Measurements from ENCODE around the gene HPCAL1. TPM values are rescaled to one million over a fixed set of nuclear protein-coding genes. Genes with fewer than 3 reads are reported as not detected.

The HPCAL1 gene
- total RNA-seq, 2 donors from 2014 or later = 44.2 TPM

GRCh38 chr2:10406491-10407188 is 103.9 kb downstream of the HPCAL1 start:
- no peak for ATAC-seq
- Mint-ChIP-seq H3K27ac (peak overlapping the region; percentile 90), H3K4me3 (peak overlapping the region; percentile 55), H3K27me3 (no peaks in the 10 kb centered on the region), H3K36me3 (ENCODE audit: low read depth) (peaks cover 2% of the 10 kb centered on the region), H3K4me1 (peaks cover 32% of the 10 kb centered on the region)
- no peaks in the 10 kb centered on the region for H3K9me3 ChIP-seq (ENCODE audit: control insufficient read depth, low read length, poor library complexity, severe bottlenecking)
- DNase-seq = no peak

DNA sequence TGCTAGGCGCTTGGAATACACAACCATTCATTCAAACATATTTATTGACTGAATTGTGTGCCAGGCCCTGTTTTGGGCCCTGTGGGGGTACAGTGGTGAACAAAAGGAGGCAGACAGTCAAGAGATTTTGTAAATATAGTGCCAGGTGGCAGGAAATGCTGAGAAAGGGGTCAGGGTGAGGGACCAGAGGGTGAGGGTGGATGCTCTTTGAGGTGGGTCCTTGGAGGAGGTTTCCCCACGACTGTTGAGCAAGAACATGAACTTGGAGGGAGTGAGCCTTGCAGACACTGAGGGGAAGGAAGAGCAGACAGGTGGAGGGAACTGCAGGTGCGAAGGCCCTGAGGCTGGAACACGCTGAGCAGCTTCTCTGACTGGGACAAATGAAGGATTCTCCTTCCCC is 104.7 kb downstream of the HPCAL1 start:
- peaks cover 2% of the 10 kb centered on the region for H3K36me3 Mint-ChIP-seq (ENCODE audit: low read depth)
- no peaks in the 10 kb centered on the region for H3K9me3 ChIP-seq (ENCODE audit: control insufficient read depth, low read length, poor library complexity, severe bottlenecking)
- H3K4me1 Mint-ChIP-seq = peaks cover 32% of the 10 kb centered on the region
- peak overlapping the region; percentile 90 for H3K27ac Mint-ChIP-seq
- no peak for DNase-seq
- ATAC-seq = no peak
- H3K4me3 Mint-ChIP-seq = peak overlapping the region; percentile 87
- H3K27me3 Mint-ChIP-seq = no peaks in the 10 kb centered on the region

GRCh38 chr2:10407841-10408648 is 105.3 kb downstream of the HPCAL1 start:
- DNase-seq (peak in 1 of 3 donors; percentile 19), ATAC-seq (peak; percentile 71)
- peaks cover 32% of the 10 kb centered on the region for H3K4me1 Mint-ChIP-seq

DNA sequence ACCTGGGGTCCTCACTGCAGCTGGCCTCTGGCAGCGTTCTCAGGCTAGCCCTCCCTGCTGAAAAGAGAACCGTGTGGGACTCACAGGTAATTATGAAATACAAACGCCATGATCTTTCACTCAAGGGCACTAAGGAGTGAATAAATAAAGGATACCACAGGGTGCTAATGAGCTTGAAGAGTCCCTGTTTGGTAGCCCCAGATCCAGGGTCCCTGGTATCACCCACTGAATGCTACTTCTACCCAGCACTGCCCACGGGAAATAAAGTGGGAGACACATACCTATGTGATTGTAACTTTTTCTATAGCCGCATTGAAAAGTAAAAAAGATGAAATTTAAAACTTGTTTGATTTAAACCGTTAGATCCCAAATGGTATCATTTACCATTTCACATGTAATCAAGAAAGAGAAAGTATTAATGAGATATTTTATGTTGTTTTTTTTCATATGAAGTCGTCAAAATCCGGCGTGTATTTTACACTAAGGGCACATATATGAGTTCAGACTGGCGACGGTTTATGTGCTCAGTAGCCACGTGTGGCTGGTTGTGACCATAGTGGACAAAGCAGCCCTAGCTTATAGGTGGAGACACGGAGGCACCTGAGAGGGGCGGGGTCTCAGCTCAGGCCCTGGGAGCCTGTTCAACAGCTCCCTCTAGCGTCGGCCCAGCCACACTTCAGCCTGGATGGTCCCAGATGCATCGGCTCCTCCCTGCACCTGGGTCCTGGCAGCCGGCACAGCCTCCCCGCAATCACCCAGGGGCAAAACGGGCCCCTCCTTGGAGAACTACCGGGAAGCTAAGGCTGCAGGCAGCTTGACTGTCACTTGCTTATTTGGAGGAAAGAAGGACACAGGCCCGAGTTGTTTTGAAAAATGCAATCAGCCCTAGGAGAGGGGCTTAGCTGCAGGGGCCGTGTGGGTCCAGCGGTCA is 106.2 kb downstream of the HPCAL1 start:
- Mint-ChIP-seq H3K4me3 (peak overlapping the region; percentile 87), H3K27ac (peak overlapping the region; percentile 90), H3K36me3 (ENCODE audit: low read depth) (peaks cover under 1% of the 10 kb centered on the region), H3K4me1 (peaks cover 30% of the 10 kb centered on the region), H3K27me3 (no peaks in the 10 kb centered on the region)
- H3K9me3 ChIP-seq (ENCODE audit: control insufficient read depth, low read length, poor library complexity, severe bottlenecking) = no peaks in the 10 kb centered on the region
- peak; percentile 88 for ATAC-seq
- peak; percentile 71 to 77 (median 76) for DNase-seq

More at GRCh38 chr2:10407841-10408648, 105.3 kb downstream of the HPCAL1 start:
- no peaks in the 10 kb centered on the region for H3K27me3 Mint-ChIP-seq
- H3K4me3 Mint-ChIP-seq = peak overlapping the region; percentile 87
- H3K9me3 ChIP-seq (ENCODE audit: control insufficient read depth, low read length, poor library complexity, severe bottlenecking) = no peaks in the 10 kb centered on the region
- peak overlapping the region; percentile 90 for H3K27ac Mint-ChIP-seq
- peaks cover 2% of the 10 kb centered on the region for H3K36me3 Mint-ChIP-seq (ENCODE audit: low read depth)

DNA sequence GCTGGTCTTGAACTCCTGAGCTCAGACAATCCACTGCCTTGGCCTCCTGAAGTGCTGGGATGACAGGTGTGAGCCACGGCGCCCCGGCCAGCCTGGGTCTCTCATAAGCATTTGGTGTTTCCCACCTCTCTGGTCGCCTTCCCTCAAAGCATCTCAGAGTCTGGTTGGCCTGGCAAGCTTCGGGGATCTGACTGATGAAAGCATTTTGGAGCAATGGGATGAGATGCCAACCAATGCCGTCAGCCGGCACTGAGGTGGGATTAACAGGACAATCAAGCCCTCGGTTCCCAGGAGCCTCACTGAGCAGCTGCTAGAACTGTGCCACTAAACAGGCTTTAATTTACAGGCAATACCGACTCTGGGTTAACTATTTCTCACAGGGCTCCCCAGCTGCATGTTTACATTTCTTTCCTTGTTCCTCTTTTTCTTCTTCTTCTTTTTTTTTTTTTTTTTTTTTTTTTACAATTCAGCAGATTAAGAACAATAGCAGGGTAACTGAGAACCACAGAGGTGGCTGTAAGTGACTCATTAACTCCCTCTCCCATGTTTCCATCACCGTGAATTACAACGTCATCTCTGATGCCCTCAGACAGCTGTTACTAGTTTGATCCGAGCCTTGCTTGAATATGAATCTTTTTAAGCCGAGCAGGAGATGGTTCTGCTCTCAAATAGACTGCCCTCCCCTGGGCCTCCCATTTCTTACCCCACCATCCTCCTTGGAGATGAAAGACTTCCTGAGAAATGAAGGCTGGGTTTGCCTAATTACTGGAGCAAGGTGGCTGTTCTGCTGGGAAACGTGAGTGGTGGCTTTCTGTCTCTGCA is 107.5 kb downstream of the HPCAL1 start:
- no peak for ATAC-seq

GRCh38 chr2:10410823-10411437 is 108.2 kb downstream of the HPCAL1 start:
- DNase-seq (no peak), ATAC-seq (no peak)
- H3K9me3 ChIP-seq (ENCODE audit: control insufficient read depth, low read length, poor library complexity, severe bottlenecking) = no peaks in the 10 kb centered on the region
- Mint-ChIP-seq H3K27me3 (no peaks in the 10 kb centered on the region), H3K4me1 (peaks cover 29% of the 10 kb centered on the region), H3K4me3 (no peak overlapping the region), H3K36me3 (ENCODE audit: low read depth) (no peaks in the 10 kb centered on the region), H3K27ac (no peak overlapping the region)

More for the DNA sequence above, 107.5 kb downstream of the HPCAL1 start:
- Mint-ChIP-seq H3K4me3 (peak overlapping the region; percentile 7), H3K27ac (no peak overlapping the region), H3K4me1 (peaks cover 30% of the 10 kb centered on the region), H3K36me3 (ENCODE audit: low read depth) (no peaks in the 10 kb centered on the region), H3K27me3 (no peaks in the 10 kb centered on the region)
- H3K9me3 ChIP-seq (ENCODE audit: control insufficient read depth, low read length, poor library complexity, severe bottlenecking) = no peaks in the 10 kb centered on the region
- no peak for DNase-seq

GRCh38 chr2:10411557-10411956 is 108.9 kb downstream of the HPCAL1 start:
- H3K27ac Mint-ChIP-seq = no peak overlapping the region
- DNase-seq = no peak

DNA sequence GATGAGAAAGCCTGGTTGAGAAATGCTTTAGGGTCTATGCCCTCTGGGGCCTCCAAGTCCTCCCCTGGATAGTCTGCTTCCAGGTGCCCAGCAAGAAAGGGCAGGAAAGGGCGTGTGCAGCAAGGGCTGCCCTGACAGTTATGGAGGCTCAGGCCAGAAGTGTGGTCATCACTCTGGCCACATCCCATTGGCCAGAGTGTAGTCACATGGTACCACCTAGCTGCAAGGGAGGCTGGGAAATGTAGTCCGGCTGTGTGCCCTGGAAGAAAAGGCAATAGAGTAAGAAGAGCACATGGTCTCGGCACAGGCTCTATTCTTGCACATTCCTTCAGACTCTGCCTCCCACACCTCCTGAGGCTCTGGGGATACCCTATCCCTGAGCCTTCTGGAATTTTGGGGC is 109.7 kb downstream of the HPCAL1 start:
- Mint-ChIP-seq H3K27me3 (no peaks in the 10 kb centered on the region), H3K4me3 (no peak overlapping the region), H3K36me3 (ENCODE audit: low read depth) (no peaks in the 10 kb centered on the region), H3K4me1 (peaks cover 18% of the 10 kb centered on the region), H3K27ac (no peak overlapping the region)
- no peak for ATAC-seq
- DNase-seq = no peak
- no peaks in the 10 kb centered on the region for H3K9me3 ChIP-seq (ENCODE audit: control insufficient read depth, low read length, poor library complexity, severe bottlenecking)

More at GRCh38 chr2:10411557-10411956, 108.9 kb downstream of the HPCAL1 start:
- Mint-ChIP-seq H3K36me3 (ENCODE audit: low read depth) (no peaks in the 10 kb centered on the region), H3K27me3 (no peaks in the 10 kb centered on the region), H3K4me3 (no peak overlapping the region), H3K4me1 (peaks cover 26% of the 10 kb centered on the region)
- ATAC-seq = no peak
- no peaks in the 10 kb centered on the region for H3K9me3 ChIP-seq (ENCODE audit: control insufficient read depth, low read length, poor library complexity, severe bottlenecking)

DNA sequence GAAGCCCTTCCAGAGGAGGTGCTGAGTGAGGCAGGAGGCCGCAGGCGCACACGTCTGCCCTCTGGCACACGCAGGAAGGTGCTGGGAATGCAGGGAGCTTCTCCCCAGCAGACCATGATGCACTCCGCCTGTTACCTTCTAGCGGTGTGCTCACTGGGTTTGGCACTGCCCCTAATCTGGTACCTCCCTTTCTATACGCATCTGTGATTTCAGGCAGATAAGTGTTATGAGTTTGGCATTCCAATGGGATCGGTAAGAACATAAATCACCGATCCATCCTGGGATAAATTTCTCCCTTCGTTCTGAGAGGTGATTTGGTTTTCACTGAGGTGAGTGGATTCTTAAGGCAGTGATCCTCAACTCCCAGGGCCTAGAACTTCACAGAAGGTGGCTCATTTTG is 110.8 kb downstream of the HPCAL1 start:
- DNase-seq (no peak), ATAC-seq (no peak)
- Mint-ChIP-seq H3K27me3 (no peaks in the 10 kb centered on the region), H3K36me3 (ENCODE audit: low read depth) (no peaks in the 10 kb centered on the region), H3K4me3 (no peak overlapping the region), H3K4me1 (peaks cover 7% of the 10 kb centered on the region), H3K27ac (no peak overlapping the region)
- H3K9me3 ChIP-seq (ENCODE audit: control insufficient read depth, low read length, poor library complexity, severe bottlenecking) = no peaks in the 10 kb centered on the region

GRCh38 chr2:10413991-10414451 is 111.3 kb downstream of the HPCAL1 start:
- Mint-ChIP-seq H3K4me1 (peaks cover 3% of the 10 kb centered on the region), H3K36me3 (ENCODE audit: low read depth) (no peaks in the 10 kb centered on the region), H3K27me3 (no peaks in the 10 kb centered on the region), H3K27ac (no peak overlapping the region), H3K4me3 (no peak overlapping the region)
- ATAC-seq (no peak), DNase-seq (no peak)
- no peaks in the 10 kb centered on the region for H3K9me3 ChIP-seq (ENCODE audit: control insufficient read depth, low read length, poor library complexity, severe bottlenecking)

DNA sequence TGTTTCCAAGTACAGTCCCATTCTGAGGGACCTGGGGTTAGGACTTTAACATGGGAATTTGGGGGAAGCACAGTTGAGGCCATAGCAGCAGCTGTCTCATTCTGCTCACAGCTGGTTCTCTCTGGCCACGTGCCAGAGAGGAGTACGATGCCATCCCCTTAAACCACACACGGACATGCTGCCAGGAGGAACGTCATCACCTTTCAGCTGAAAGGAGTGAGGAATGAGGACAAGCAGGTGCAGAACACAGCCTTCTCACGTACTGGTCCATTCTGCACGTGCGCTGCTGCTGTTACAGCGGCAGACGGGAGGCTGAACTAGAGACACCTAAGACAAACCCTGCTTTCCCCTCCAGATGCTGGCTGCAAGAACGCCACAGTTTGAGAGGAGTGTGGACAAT is 111.9 kb downstream of the HPCAL1 start:
- H3K9me3 ChIP-seq (ENCODE audit: control insufficient read depth, low read length, poor library complexity, severe bottlenecking) = no peaks in the 10 kb centered on the region
- Mint-ChIP-seq H3K36me3 (ENCODE audit: low read depth) (no peaks in the 10 kb centered on the region), H3K4me3 (no peak overlapping the region), H3K4me1 (no peaks in the 10 kb centered on the region), H3K27me3 (no peaks in the 10 kb centered on the region), H3K27ac (no peak overlapping the region)
- no peak for DNase-seq
- no peak for ATAC-seq

- Mint-ChIP-seq H3K27ac (no peak overlapping the region), H3K36me3 (ENCODE audit: low read depth) (no peaks in the 10 kb centered on the region)
Observed at GRCh38 chr2:10415048-10415447, 112.3 kb downstream of the HPCAL1 start.

More at GRCh38 chr2:10415048-10415447, 112.3 kb downstream of the HPCAL1 start:
- ATAC-seq (no peak), DNase-seq (no peak)
- no peaks in the 10 kb centered on the region for H3K9me3 ChIP-seq (ENCODE audit: control insufficient read depth, low read length, poor library complexity, severe bottlenecking)
- H3K27me3 Mint-ChIP-seq = no peaks in the 10 kb centered on the region
- H3K4me1 Mint-ChIP-seq = no peaks in the 10 kb centered on the region
- no peak overlapping the region for H3K4me3 Mint-ChIP-seq

Measured in T-helper 17 cell (primary cell).